Endothelial cell of umbilical vein (primary cell): ENCODE results near the gene ZSWIM4. TPM values are rescaled to one million over a fixed set of nuclear protein-coding genes. Genes with fewer than 3 reads are reported as not detected.

Experiments
- BruUV-seq: library from RNA; stranded (reverse); fragments of 400-500 nt; replicated peaks from 2 replicates; lab custom pipeline; 2021; lab: Mats Ljungman, UMichigan
- CTCF ChIA-PET: fragments of 300-600, 350-600 bp; sonication (Branson Sonifier 250); formaldehyde crosslinking; loops from one replicate; lab custom pipeline; 2021; ENCODE audit warnings: antibody characterized with exemption, inconsistent platforms; lab: Charles Lee
- POLR2A ChIA-PET: fragments of 300-600, 350-600 bp; sonication (Branson Sonifier 250); formaldehyde crosslinking; loops from one replicate; lab custom pipeline; 2021; ENCODE audit warnings: antibody characterized with exemption, inconsistent platforms; lab: Charles Lee
- DNase-seq: peaks from one replicate; pipeline ENCODE4 v3.0.0-alpha.2; 2011; ENCODE audit warnings: low read depth, low spot score
- FAIRE-seq: peaks from 2 replicates; lab custom pipeline; 2011; peaks lifted over from hg19 to GRCh38; lab: Jason Lieb, UNC
- H2AFZ ChIP-seq: 2 replicates; pipeline ENCODE4 v1.6.0; 2012; ENCODE audit warnings: low read depth, low read length, control low read depth, inconsistent platforms
- H3K27ac ChIP-seq: 2 replicates; pipeline ENCODE4 v1.5.1; 2011; ENCODE audit warnings: low read depth, mild to moderate bottlenecking, control low read depth, low read length, moderate library complexity; ENCODE audit not compliant: insufficient read depth
- H3K27me3 ChIP-seq, 2 experiments: 2 replicates each; pipeline versions ENCODE4 v1.6.0 to v1.6.1; 2011; ENCODE audit warnings: low read length in 2 of 2, mixed read lengths in 1 of 2; ENCODE audit not compliant: control insufficient read depth in 2 of 2, insufficient read depth in 2 of 2
- H3K36me3 ChIP-seq, 2 experiments: 2 replicates in 1 of 2; 3 replicates in 1 of 2; pipeline ENCODE4 v1.5.1; 2011; ENCODE audit warnings: low read length in 2 of 2, mild to moderate bottlenecking in 1 of 2, moderate library complexity in 1 of 2; ENCODE audit not compliant: control insufficient read depth in 2 of 2, insufficient read depth in 2 of 2; ENCODE audit errors: extremely low read depth in 1 of 2
- H3K4me1 ChIP-seq: 3 replicates; pipeline ENCODE4 v1.5.1; 2011; ENCODE audit warnings: mild to moderate bottlenecking, low read length; ENCODE audit not compliant: control insufficient read depth, insufficient read depth; ENCODE audit errors: extremely low read depth
- H3K4me2 ChIP-seq: 2 replicates; pipeline ENCODE4 v1.6.1; 2011; ENCODE audit warnings: low read length, control low read depth, mixed read lengths; ENCODE audit not compliant: insufficient read depth
- H3K4me3 ChIP-seq, 3 experiments: fragments of 200-600 bp in 1 of 3; sonication (generic), shearing (Covaris generic) in 1 of 3; replicated peaks in 1 of 3; 2 replicates each; pipeline ENCODE4 v1.5.1; 2011 to 2016; ENCODE audit warnings: control low read depth in 3 of 3, low read length in 3 of 3, mild to moderate bottlenecking in 2 of 3, inconsistent platforms in 1 of 3, low read depth in 1 of 3, moderate library complexity in 1 of 3; ENCODE audit not compliant: insufficient read depth in 1 of 3
- H3K79me2 ChIP-seq: 2 replicates; pipeline ENCODE4 v1.6.0; 2012; ENCODE audit warnings: low read length, inconsistent platforms; ENCODE audit not compliant: control insufficient read depth, insufficient read depth
- H3K9ac ChIP-seq: replicated peaks from 2 replicates; pipeline ENCODE3; 2011; ENCODE audit warnings: low read length, control low read depth; ENCODE audit not compliant: insufficient read depth; ENCODE audit errors: extremely low read depth
- H3K9me1 ChIP-seq: replicated peaks from 3 replicates; pipeline ENCODE4 v1.6.0; 2011; ENCODE audit warnings: mild to moderate bottlenecking, low read length; ENCODE audit not compliant: control insufficient read depth, insufficient read depth; ENCODE audit errors: extremely low read depth
- H3K9me3 ChIP-seq: replicated peaks from 2 replicates; pipeline ENCODE4 v1.5.1; 2012; ENCODE audit warnings: low read length, inconsistent platforms; ENCODE audit not compliant: control insufficient read depth, insufficient read depth
- H4K20me1 ChIP-seq: replicated peaks from 2 replicates; pipeline ENCODE3; 2011; ENCODE audit warnings: mild to moderate bottlenecking, low read length; ENCODE audit not compliant: control insufficient read depth, insufficient read depth; ENCODE audit errors: extremely low read depth
- EZH2 ChIP-seq: IDR thresholded peaks from 2 replicates; pipeline ENCODE4 v1.6.1; 2012; ENCODE audit warnings: borderline replicate concordance, low read depth, mild to moderate bottlenecking, moderate library complexity, low read length, inconsistent platforms; ENCODE audit not compliant: severe bottlenecking
- FOS ChIP-seq: IDR thresholded peaks from 2 replicates; pipeline ENCODE4 v1.6.1; 2011; ENCODE audit warnings: mild to moderate bottlenecking, low read length, moderate library complexity, borderline replicate concordance; ENCODE audit not compliant: insufficient read depth
- GATA2 ChIP-seq: IDR thresholded peaks from 2 replicates; pipeline ENCODE4 v1.7.0; 2011; ENCODE audit warnings: low read depth, mild to moderate bottlenecking, moderate library complexity, mixed read lengths, low read length; ENCODE audit not compliant: insufficient read length, insufficient read depth
- JUN ChIP-seq: IDR thresholded peaks from 2 replicates; pipeline ENCODE4 v1.6.1; 2011; ENCODE audit warnings: borderline replicate concordance, low read depth; ENCODE audit not compliant: insufficient read length, insufficient read depth
- MYC ChIP-seq: IDR thresholded peaks from one replicate; pipeline ENCODE4 v1.6.1; 2011; ENCODE audit warnings: mild to moderate bottlenecking, low read depth, low read length
- POLR2A ChIP-seq: IDR thresholded peaks from 2 replicates; pipeline ENCODE4 v1.6.1; 2012; ENCODE audit warnings: low read depth, mild to moderate bottlenecking, control low read depth, low read length
- POLR2AphosphoS5 ChIP-seq: IDR thresholded peaks from 2 replicates; pipeline ENCODE4 v1.6.1; 2012; ENCODE audit warnings: low read depth, mild to moderate bottlenecking, control low read depth, low read length, moderate library complexity; ENCODE audit not compliant: insufficient read depth
- dilution Hi-C: fragments of 300-500 bp; cut with MboI; formaldehyde crosslinking; loops from one replicate; pipeline ENCODE4 v1.15.0; 2019; ENCODE audit warnings: low sequenced_read_pairs; ENCODE audit not compliant: extremely low pct_ligation_motif_present
- intact Hi-C: fragments of 100-400 bp; cut with micrococcal nuclease; formaldehyde crosslinking; loops from one replicate; pipeline ENCODE4 v1.10.0; 2022
- polyA plus RNA-seq, 4 experiments: library from polyadenylated mRNA; depleted of rRNA in 3 of 4; stranded (reverse) in 3 of 4; unstranded in 1 of 4; fragments of >200 nt; gene quantifications; 2 replicates each; pipeline versions ENCODE4 v1.2.1 to v1.2.3, GENCODE V29; 2011 to 2012; ENCODE audit warnings: missing spikeins in 1 of 4
- total RNA-seq: library from RNA; stranded (reverse); gene quantifications from 2 replicates; pipeline ENCODE4 v1.2.3, GENCODE V29; 2021
- TF ChIP-seq, protein P1 (sequence below): IDR thresholded peaks from 2 replicates; pipeline ENCODE4 v1.6.1; 2011; ENCODE audit not compliant: insufficient read depth, insufficient read length
- TF ChIP-seq, protein P2 (sequence below), 2 donors: IDR thresholded peaks; 1 replicate in 1 of 2; 2 replicates in 1 of 2; pipeline ENCODE4 v1.5.1; 2011; ENCODE audit warnings: low read length in 2 of 2, mild to moderate bottlenecking in 2 of 2, moderate library complexity in 2 of 2, control low read depth in 1 of 2, inconsistent platforms in 1 of 2, low read depth in 1 of 2; ENCODE audit not compliant: insufficient read depth in 1 of 2; ENCODE audit errors: extremely low read depth in 1 of 2

Gene ZSWIM4
- total and polyA plus RNA-seq, 2 donors (not counting 3 experiments of a cell fraction or from before 2014, with no cell fraction given): 12.7 to 26.6 TPM

DNA sequence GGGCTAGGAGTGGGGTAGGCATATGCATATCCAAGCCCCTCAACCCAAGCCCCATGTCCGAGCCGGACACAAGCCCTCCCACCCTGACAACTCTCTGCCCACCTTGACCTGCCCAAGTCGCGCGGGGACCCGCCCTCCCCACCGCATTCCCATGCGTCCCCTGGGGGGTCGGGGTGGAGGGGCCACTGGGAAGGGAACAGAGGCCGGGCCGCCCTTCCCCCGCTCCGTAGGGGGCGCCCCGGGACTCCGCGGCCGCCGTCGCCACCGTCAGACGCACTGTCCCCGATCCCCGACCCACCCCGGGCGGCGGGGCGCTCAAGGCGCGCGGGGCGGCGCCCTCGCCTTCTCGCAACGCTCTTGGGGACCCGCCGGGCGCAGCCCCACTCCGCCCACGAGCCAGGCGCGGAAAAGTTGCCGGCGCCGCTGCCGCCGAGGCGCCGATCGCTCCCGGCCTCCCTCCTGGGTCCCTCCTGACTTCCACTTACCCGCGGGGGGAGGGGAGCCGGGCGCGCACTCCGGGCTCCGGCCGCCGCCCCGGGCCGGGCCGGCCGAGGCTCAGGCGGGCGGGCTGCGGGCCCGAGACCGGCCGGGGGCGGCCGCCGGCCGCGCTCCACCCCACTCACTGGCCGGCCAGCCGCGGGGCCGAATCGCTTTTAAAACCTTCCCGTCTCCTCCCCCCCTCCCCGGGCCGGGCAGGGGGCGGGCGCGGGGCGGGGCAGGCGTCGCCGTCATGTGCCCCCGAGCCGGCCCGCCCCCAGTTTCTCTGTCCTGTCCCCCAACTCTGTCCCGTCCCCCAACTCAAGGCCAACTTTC is 47.3 kb downstream of the ZSWIM4 start:
- Histone ChIP-seq H3K27ac (peak overlapping the region; percentile 94), H3K27me3 (no peaks in the 10 kb centered on the region), H3K4me2 (peak overlapping the region; percentile 66), H2AFZ (peak overlapping the region; percentile 42), H4K20me1 (no peaks in the 10 kb centered on the region), H3K79me2 (peaks cover 50% of the 10 kb centered on the region), H3K9ac (peak overlapping the region; percentile 97), H3K36me3 (peaks cover 0 to 1% of the 10 kb centered on the region in 2 experiments), H3K9me1 (no peaks in the 10 kb centered on the region), H3K4me3 (peak overlapping the region; percentile 38 to 82 (median 79)), H3K4me1 (peaks cover 34% of the 10 kb centered on the region), H3K9me3 (no peaks in the 10 kb centered on the region)
- FAIRE-seq (peak; percentile 81), DNase-seq (peak; percentile 70)
- dilution Hi-C loops (no loop called here), intact Hi-C loops (no loop called here)
- TF ChIP-seq JUN (no peak), EZH2 (no peak), POLR2A (peak; percentile 97), FOS (no peak), POLR2AphosphoS5 (peak; percentile 100), GATA2 (no peak), MYC (no peak)
- TF ChIP-seq, protein P1, sequence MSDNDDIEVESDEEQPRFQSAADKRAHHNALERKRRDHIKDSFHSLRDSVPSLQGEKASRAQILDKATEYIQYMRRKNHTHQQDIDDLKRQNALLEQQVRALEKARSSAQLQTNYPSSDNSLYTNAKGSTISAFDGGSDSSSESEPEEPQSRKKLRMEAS: no peak
- TF ChIP-seq, protein P2, sequence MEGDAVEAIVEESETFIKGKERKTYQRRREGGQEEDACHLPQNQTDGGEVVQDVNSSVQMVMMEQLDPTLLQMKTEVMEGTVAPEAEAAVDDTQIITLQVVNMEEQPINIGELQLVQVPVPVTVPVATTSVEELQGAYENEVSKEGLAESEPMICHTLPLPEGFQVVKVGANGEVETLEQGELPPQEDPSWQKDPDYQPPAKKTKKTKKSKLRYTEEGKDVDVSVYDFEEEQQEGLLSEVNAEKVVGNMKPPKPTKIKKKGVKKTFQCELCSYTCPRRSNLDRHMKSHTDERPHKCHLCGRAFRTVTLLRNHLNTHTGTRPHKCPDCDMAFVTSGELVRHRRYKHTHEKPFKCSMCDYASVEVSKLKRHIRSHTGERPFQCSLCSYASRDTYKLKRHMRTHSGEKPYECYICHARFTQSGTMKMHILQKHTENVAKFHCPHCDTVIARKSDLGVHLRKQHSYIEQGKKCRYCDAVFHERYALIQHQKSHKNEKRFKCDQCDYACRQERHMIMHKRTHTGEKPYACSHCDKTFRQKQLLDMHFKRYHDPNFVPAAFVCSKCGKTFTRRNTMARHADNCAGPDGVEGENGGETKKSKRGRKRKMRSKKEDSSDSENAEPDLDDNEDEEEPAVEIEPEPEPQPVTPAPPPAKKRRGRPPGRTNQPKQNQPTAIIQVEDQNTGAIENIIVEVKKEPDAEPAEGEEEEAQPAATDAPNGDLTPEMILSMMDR (IDR thresholded peaks at IDR 0.05; ENCODE audit: extremely low read depth in 1 of 2, insufficient read depth in 1 of 2, low read depth in 1 of 2, low read length in 2 of 2): peak in 1 of 2 donors; percentile 13
- CTCF ChIA-PET: interaction anchor here (4.3 kb wide), 1 partner anchor 19 kb away, joined by 58 read pairs; no protein-coding TSS in a partner anchor
- BruUV-seq: no TSS peak
- POLR2A ChIA-PET: interaction anchor here (2.0 kb wide), 1 partner anchor 9 kb away, joined by 11 read pairs; no protein-coding TSS in a partner anchor
